DOHH2 (cell line): Measurements from ENCODE around the gene ENTPD8.
"Not testable (repeated sequence)": the region's sequence is repeated elsewhere in the genome, so short reads cannot be mapped to it uniquely, and the experiment has no call there.

Source experiments
- H3F3A ChIP-seq: fragments of 200-600 bp; sonication (generic), shearing (Covaris generic); 2 replicates; pipeline ENCODE4 v1.6.0; 2016; ENCODE audit warnings: antibody characterized with exemption, mild to moderate bottlenecking; ENCODE audit not compliant: control insufficient read depth, insufficient read depth
- H3K27ac ChIP-seq: fragments of 200-600 bp; sonication (generic); 2 replicates; pipeline ENCODE4 v1.5.1; 2014; ENCODE audit warnings: low read depth, mild to moderate bottlenecking, low read length, moderate library complexity
- H3K27me3 ChIP-seq: fragments of 200-600 bp; sonication (generic); 2 replicates; pipeline ENCODE4 v1.6.1; 2014; ENCODE audit warnings: mild to moderate bottlenecking, low read length, mixed read lengths; ENCODE audit not compliant: control insufficient read depth
- H3K36me3 ChIP-seq: fragments of 200-600 bp; sonication (generic); 2 replicates; pipeline ENCODE4 v1.6.1; 2014; ENCODE audit warnings: mild to moderate bottlenecking, low read length, moderate library complexity, mixed read lengths; ENCODE audit not compliant: control insufficient read depth
- H3K4me1 ChIP-seq: fragments of 200-600 bp; sonication (generic); 2 replicates; pipeline ENCODE4 v1.6.1; 2014; ENCODE audit warnings: mild to moderate bottlenecking, low read length, mixed read lengths; ENCODE audit not compliant: control insufficient read depth
- H3K4me2 ChIP-seq: fragments of 200-600 bp; sonication (generic); 2 replicates; pipeline ENCODE4 v1.6.0; 2014; ENCODE audit warnings: mild to moderate bottlenecking, low read length, moderate library complexity
- H3K4me3 ChIP-seq: fragments of 200-600 bp; sonication (generic); 2 replicates; pipeline ENCODE4 v1.5.1; 2014; ENCODE audit warnings: mild to moderate bottlenecking, low read length, mixed read lengths
- H3K79me2 ChIP-seq: fragments of 200-600 bp; sonication (generic); 2 replicates; pipeline ENCODE4 v1.6.1; 2014; ENCODE audit warnings: mild to moderate bottlenecking, low read length, mixed read lengths; ENCODE audit not compliant: control insufficient read depth
- H3K9me2 ChIP-seq: fragments of 200-600 bp; sonication (generic); replicated peaks from 2 replicates; pipeline ENCODE4 v1.6.1; 2014; ENCODE audit warnings: mild to moderate bottlenecking, low read length, mixed read lengths; ENCODE audit not compliant: control insufficient read depth
- H3K9me3 ChIP-seq: fragments of 200-600 bp; sonication (generic); 2 replicates; pipeline ENCODE4 v1.6.1; 2014; ENCODE audit warnings: antibody characterized with exemption, low read length, mixed read lengths; ENCODE audit not compliant: control insufficient read depth, insufficient read depth
- H4K20me1 ChIP-seq: fragments of 200-600 bp; sonication (generic); 2 replicates; pipeline ENCODE4 v1.6.0; 2014; ENCODE audit warnings: low read depth, mild to moderate bottlenecking, antibody characterized with exemption, low read length, moderate library complexity; ENCODE audit not compliant: control insufficient read depth, insufficient read depth
- CTCF ChIP-seq: fragments of 200-600 bp; sonication (generic); IDR thresholded peaks from one replicate; pipeline ENCODE4 v1.5.1; 2014; ENCODE audit warnings: antibody characterized with exemption, mild to moderate bottlenecking, low read depth, low read length; ENCODE audit not compliant: poor library complexity, severe bottlenecking
- EZH2phosphoT487 ChIP-seq: fragments of 200-600 bp; sonication (generic); IDR thresholded peaks from 2 replicates; pipeline ENCODE4 v1.6.1; 2017; ENCODE audit warnings: borderline replicate concordance, mild to moderate bottlenecking, antibody characterized with exemption, low read length, moderate library complexity, mixed read lengths

The ENTPD8 gene

GRCh38 chr9:137450539-137451222 lies 9.5 kb upstream of the ENTPD8 start:
- not testable (repeated sequence) for H3K79me2 ChIP-seq, H3K4me3 ChIP-seq, H4K20me1 ChIP-seq, H3K9me3 ChIP-seq, H3F3A ChIP-seq, H3K9me2 ChIP-seq, H3K27me3 ChIP-seq
- H3K36me3 ChIP-seq, result peaks cover 49% of the 10 kb centered on the region
- peaks cover 65% of the 10 kb centered on the region for H3K4me1 ChIP-seq
- 0 out of 2 replicates have a peak overlapping the region, but pooled peaks have one; percentile 21 for H3K4me2 ChIP-seq
- peak overlapping the region; percentile 21; the same call in 1 of the 2 replicates for H3K27ac ChIP-seq

GRCh38 chr9:137449931-137450538 lies 8.9 kb upstream of the ENTPD8 start:
- H3K36me3 ChIP-seq, result peaks cover 42% of the 10 kb centered on the region
- no peaks in the 10 kb centered on the region for H3K79me2 ChIP-seq
- peaks cover 65% of the 10 kb centered on the region for H3K4me1 ChIP-seq
- H3K9me3 ChIP-seq, result no peaks in the 10 kb centered on the region
- TF ChIP-seq EZH2phosphoT487 (no peak), CTCF (no peak)
- peak overlapping the region; percentile 15; the same call in 1 of the 2 replicates for H3K27ac ChIP-seq
- H3F3A ChIP-seq, result 0 out of 2 replicates have a peak, but pooled peaks cover 3% of the 10 kb centered on the region
- no peak overlapping the region for H3K4me2 ChIP-seq
- no peaks in the 10 kb centered on the region; the same call in 1 of the 2 replicates for H4K20me1 ChIP-seq
- H3K27me3 ChIP-seq, result no peaks in the 10 kb centered on the region
- no peak overlapping the region for H3K4me3 ChIP-seq
- no peaks in the 10 kb centered on the region for H3K9me2 ChIP-seq

- H3K4me3 ChIP-seq, result no peak overlapping the region
- no peak overlapping the region for H3K4me2 ChIP-seq
- no peak for TF ChIP-seq CTCF
- no peak for TF ChIP-seq EZH2phosphoT487
- H3K9me2 ChIP-seq, result no peaks in the 10 kb centered on the region
- H3K27ac ChIP-seq, result no peak overlapping the region
- no peaks in the 10 kb centered on the region for H3K79me2 ChIP-seq
- peaks cover 62% of the 10 kb centered on the region for H3K4me1 ChIP-seq
- 0 out of 2 replicates have a peak, but pooled peaks cover 6% of the 10 kb centered on the region for H3F3A ChIP-seq
- H4K20me1 ChIP-seq, result no peaks in the 10 kb centered on the region; the same call in 1 of the 2 replicates
- no peaks in the 10 kb centered on the region for H3K27me3 ChIP-seq
- no peaks in the 10 kb centered on the region for H3K9me3 ChIP-seq
- H3K36me3 ChIP-seq, result peaks cover 35% of the 10 kb centered on the region
These were observed 8.1 kb upstream of the ENTPD8 start for GRCh38 chr9:137449081-137449844.
